Raji (cell line): ENCODE results near the gene RTN4RL2.

ENCODE experiments used
- POLR2A ChIP-seq: IDR thresholded peaks from 2 replicates; pipeline ENCODE4 v1.6.1; 2011; ENCODE audit warnings: low read depth, low read length, control low read depth; ENCODE audit not compliant: insufficient read depth

Gene RTN4RL2

GRCh38 chr11:57480409-57481137 lies 20.2 kb downstream of the RTN4RL2 start:
- TF ChIP-seq POLR2A: no peak

GRCh38 chr11:57481315-57481714 lies 21.0 kb downstream of the RTN4RL2 start:
- TF ChIP-seq POLR2A: no peak

- no peak for TF ChIP-seq POLR2A
Observed at GRCh38 chr11:57481915-57482781, 21.8 kb downstream of the RTN4RL2 start.

- TF ChIP-seq POLR2A: no peak
Observed at GRCh38 chr11:57482782-57483561, 22.6 kb downstream of the RTN4RL2 start.

- TF ChIP-seq POLR2A: no peak
Observed at GRCh38 chr11:57483562-57483918, 23.2 kb downstream of the RTN4RL2 start.

GRCh38 chr11:57484141-57484710 lies 23.9 kb downstream of the RTN4RL2 start:
- no peak for TF ChIP-seq POLR2A

- TF ChIP-seq POLR2A: no peak
Observed at GRCh38 chr11:57485217-57485990, 25.1 kb downstream of the RTN4RL2 start.

- TF ChIP-seq POLR2A: no peak
Observed at GRCh38 chr11:57487021-57487778, 26.9 kb downstream of the RTN4RL2 start.

GRCh38 chr11:57487920-57488659 lies 27.8 kb downstream of the RTN4RL2 start:
- no peak for TF ChIP-seq POLR2A

- no peak for TF ChIP-seq POLR2A
Observed at GRCh38 chr11:57490456-57491248, 30.3 kb downstream of the RTN4RL2 start.

- no peak for TF ChIP-seq POLR2A
Observed at GRCh38 chr11:57491371-57492061, 31.2 kb downstream of the RTN4RL2 start.

- TF ChIP-seq POLR2A: no peak
Observed at GRCh38 chr11:57493507-57494503, 33.5 kb downstream of the RTN4RL2 start.
